Retina (tissue), 1 donor: ENCODE results near the gene TAGLN.
A peak's percentile ranks its signal among the peaks of the same experiment; 100 is the strongest.

Experiments used
- DNase-seq: peaks from one replicate; pipeline ENCODE4 v3.0.0-alpha.2; 2016

TAGLN gene

GRCh38 chr11:117199053-117199915 is at the start of gene TAGLN:
Gene TAGLN (plus strand): TSS chr11:117199370. CDS start chr11:117203014, 3,644 bp downstream.
- peak; percentile 43 for DNase-seq

- DNase-seq: no peak
These were observed 47.1 kb upstream of the TAGLN start for GRCh38 chr11:117152066-117152465.

DNA sequence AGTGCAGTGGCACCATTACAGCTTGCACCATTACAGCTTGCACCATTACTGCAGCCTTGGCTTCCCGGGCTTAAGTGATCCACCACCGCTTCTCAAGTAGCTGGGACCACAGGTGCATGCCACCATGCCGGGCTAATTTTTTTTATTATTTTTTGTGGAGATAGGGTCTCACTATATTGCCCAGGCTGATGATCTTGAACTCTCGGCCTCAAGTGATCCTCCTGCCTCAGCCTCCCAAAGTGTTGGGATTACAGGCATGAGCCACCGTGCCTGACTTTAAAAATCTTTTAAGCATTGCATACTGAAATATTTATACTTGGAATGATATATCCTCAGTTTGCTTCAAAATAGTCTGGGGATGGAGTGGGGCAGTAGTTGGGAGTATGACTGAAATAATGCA is 44.7 kb upstream of the TAGLN start:
- DNase-seq: no peak

DNA sequence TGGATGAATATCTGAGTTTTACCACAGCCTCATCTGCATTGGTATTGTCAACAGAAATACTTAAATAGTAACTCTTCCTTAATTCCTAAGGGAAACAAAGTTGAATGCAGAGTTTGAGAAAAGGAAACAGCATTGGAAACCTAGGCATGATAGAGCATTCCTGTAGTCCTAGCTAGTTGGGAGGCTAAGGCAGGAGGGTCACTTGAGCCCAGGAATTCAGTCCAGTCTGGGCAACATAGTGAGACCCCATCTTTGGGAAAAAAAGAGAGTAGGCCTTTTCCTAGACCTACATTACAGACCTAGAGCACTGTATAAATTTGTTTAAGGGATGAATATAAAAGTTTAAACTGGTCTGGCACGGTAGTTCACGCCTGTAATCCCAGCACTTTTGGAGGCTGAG is 41.7 kb upstream of the TAGLN start:
- DNase-seq: no peak

- no peak for DNase-seq
These were observed 39.3 kb upstream of the TAGLN start for GRCh38 chr11:117159892-117160291.

- no peak for DNase-seq
These were observed 38.3 kb upstream of the TAGLN start for GRCh38 chr11:117160826-117161225.

- no peak for DNase-seq
These were observed 32.7 kb upstream of the TAGLN start for GRCh38 chr11:117166491-117166890.

GRCh38 chr11:117169736-117170135 is 29.4 kb upstream of the TAGLN start:
- DNase-seq: no peak

DNA sequence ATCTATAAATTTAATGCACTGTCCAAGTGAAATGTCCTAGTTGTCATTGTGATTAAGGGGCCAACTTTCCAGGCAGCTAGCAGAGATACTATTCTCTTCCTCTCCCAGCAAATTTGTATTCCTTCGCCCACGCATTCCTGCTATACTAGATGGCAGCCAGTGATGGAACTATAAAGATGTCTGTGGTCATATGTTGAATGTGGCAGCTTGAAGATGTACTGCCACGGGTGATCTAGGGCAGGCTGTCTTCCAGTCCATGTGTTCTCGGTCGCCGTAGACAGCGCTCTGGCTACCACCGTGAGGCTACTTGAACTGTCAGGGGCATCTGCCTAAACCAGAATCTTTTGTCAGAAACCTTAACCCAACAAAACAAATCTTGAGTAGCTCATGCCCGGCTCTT is 29.0 kb upstream of the TAGLN start:
- no peak for DNase-seq

DNA sequence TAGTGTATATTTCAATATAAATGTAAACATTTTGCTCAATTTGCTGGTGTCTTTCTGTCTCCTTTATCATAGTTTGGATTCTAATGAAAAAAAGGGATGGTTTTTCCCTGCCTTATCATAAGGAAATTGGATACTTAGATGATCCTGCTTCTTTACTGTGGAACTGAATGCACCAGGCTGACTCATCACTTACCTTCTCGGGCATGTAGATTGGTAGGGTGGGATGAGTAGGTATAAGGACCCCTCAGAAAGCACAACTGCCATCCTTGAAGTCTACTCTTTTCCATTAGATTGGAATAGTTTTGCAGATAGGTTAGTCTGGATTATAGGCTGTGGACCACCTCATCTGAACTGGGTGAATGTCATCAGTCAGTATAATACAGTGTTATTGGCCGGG is 28.2 kb upstream of the TAGLN start:
- DNase-seq: no peak

DNA sequence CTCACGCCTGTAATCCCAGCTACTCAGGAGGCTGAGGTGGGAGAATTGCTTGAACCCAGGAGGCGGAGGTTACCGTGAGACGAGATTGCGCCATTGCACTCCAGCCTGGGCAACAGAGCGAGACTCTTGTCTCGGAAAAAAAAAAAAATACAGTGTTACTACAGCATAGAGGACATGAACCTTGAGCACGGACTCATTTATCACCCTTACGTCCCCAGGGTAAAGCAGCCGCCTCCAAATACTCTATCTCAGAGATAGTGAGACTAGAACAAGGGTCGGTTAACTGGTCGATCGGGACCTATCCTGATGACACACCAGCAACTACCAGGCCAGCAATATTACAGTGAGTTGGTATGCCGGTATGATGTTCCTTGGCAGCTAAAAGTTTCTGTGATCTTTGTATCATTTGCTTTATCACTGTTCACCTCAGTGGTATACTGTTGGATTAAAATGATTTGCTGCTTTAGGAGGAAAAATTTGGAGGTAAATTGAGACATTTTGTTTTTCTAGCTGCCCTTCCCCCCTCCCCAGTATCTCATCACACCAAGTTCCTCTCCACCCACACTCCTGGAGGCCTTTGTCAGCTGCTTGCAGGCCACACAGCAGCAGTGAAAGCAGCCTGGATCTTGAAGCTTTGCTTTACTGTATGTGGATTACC is 27.6 kb upstream of the TAGLN start:
- no peak for DNase-seq

GRCh38 chr11:117172724-117173421 is 26.3 kb upstream of the TAGLN start:
- no peak for DNase-seq

DNA sequence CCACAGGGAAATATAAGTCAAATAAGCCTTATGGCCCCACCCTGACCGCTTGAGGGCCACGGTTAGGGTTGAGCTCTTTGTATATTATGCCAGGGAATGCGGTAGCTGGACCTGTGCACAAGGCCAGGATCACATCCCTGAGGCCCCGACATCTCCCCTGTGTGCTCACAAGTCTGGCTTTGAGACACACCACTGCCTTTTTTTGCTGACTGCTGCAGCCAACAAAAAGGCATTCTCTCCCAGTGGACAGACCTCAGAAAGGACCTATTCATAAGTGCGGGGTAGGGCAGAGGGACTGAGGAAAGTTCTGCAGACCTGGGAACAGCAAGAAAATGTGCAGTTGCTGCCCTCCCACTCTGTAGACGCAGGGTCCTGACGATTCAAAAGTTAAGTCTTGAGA is 24.1 kb upstream of the TAGLN start:
- DNase-seq: no peak

- DNase-seq: no peak
These were observed 23.4 kb upstream of the TAGLN start for GRCh38 chr11:117175781-117176180.

DNA sequence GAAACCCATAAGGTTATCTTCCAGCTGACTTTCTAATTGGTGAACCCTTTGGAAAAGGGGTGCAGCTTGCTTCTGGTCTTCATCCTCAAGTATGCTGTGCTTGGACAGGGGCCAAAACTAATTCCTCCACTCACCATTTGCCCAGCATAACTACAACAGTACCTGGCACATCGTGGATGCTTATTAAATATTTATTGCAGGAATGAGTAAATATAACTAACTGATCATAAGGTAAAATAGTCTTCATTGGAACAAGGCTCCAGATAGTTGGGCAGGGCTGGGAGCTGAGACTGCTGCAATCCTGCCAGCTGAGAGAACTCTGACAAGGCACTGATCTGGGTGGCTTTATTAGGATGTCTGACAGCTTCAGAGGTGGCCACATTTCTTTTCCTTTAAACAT is 23.0 kb upstream of the TAGLN start:
- DNase-seq: no peak

DNA sequence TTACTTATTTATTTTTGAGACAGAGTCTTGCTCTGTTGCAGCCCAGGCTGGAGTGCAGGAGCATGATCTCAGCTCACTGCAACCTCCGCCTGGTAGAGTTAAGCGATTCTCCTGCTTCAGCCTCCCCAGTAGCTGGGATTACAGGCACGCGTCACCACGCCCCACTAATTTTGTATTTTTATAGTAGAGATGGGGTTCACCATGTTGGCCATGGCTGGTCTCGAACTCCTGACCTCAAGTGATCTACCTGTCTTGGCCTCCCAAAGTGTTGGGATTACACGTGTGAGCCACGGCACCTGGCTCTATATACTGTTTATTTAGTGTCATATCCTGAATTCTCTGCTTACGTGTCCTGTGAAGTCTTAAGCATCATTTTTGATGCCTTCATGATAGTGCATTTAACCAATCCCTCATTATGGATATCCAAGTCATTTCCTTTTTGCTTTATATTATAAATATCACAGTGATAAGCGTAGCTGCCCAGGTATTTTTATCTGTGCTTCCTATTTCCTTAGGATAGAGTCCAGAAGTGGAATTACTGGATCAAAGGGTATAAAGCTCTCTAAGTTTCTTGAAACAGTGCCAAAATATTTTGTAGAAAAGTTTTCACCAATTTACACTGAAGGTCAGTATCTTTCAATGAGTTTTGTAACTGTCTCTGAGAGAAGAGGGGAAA is 21.5 kb upstream of the TAGLN start:
- no peak for DNase-seq

DNA sequence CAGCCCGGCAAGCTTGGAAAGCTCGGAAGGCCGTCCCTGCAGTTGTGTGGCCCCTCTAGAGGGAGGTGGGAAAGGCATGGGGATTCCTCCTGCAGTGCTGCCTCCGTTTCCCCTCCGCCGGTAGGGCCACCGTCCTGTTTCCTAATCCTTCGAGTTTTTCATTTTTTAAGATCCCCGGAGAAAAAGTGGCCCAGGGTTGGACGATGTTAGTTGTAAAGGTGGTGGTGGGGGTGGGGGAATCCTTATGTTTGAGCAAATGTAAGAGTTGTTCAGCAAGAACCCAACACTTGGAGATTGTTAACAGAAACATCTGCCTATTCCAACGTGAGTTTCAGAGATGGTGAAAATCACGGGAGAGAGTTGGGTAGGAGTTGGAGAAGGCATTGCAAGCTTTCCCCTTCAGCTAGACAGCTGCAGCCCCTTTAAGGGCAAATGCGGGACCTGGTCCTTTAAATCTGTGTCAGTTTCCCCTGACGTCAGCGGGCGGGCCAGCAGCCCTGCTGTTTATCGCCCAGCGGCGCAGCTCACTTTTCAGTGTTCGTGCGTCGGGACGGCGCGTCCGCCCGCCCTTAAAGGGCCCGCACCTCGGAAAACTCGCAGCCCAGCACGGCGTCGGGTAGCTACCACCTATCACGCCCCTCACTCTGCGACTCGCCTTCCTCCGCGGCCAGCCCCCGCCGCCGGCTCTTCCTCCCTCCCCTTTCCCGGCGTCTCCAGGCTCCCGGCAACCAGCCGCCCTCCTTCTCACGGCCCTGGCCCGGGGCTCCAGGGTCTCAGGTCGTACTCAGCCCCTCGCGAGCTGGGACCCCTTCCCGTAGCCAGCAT is 20.7 kb upstream of the TAGLN start, which contains the start of gene SIDT2:
TSS of gene SIDT2 (plus strand) at position 534 of the 825 bp plus-strand sequence. CDS start 521 bp downstream, outside the sequence.
- DNase-seq: peak; percentile 97

DNA sequence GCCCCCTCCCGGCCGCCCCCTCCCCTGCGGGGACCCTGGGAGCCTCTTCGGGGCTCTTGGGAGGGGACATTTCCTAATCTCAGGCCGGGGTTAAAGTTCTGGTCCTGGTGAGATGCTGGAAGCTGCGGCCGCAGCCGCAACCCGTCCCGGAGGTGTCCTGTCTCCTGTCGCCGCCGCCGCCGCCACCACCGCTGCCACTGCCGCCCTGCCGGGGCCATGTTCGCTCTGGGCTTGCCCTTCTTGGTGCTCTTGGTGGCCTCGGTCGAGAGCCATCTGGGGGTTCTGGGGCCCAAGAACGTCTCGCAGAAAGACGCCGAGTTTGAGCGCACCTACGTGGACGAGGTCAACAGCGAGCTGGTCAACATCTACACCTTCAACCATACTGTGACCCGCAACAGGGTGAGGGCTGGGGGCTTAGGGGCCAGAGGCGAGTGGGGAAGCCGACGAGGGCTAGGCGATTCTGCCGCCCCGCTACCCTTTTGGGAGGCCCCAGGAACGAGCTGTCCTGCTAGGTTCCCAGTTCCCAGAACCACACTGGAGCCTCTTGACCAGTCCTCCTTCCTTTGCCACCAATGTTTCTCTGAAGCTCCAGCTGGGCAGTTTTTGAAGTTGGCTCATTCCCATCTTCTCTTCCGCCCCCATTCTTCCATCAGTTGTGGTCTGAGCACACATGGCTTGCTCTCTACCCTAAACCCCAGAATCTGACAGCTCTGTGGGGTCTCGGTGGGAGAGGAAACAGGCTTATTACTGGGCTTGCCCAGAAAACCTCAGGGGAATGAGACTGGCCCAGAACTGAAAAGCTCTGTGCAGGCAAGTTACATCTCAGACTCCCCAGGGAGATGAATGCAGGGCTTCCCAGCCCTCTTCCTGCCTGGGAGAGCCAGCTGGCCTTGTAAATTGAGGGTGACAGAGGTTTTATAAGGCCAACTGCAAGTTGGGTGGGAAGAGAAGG is 19.8 kb upstream of the TAGLN start:
- DNase-seq: peak; percentile 69

DNA sequence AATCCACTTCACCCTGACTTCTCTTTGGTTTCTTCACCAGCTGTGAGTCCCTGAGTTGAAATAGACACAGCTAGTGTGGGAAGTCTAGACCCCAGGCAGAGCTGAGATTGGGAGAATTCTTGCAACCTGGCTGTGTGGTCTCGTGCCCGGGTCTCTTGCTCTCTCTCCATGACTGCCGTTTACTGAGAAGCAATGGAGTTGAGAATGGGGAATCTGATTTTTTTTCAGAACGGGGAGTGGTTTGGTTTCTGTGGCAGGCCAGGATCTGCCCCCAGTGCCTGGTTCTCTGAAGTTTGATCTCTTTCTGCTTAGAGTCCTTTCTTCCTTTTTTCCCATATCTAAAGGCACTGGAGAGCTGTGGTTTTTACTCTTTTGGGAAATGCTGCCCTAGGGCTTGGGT is 19.1 kb upstream of the TAGLN start:
- peak; percentile 24 for DNase-seq

- DNase-seq: peak; percentile 53
These were observed 18.2 kb upstream of the TAGLN start for GRCh38 chr11:117180661-117181585.
